Measurements from ENCODE around the gene PKNOX2.
"Not testable (repeated sequence)": the region's sequence is repeated elsewhere in the genome, so short reads cannot be mapped to it uniquely, and the experiment has no call there.

PKNOX2 gene

GRCh38 chr11:125211191-125211947 is 46.8 kb downstream of the PKNOX2 start:
- no peak for DNase-seq

- DNase-seq, result no peak
Observed at GRCh38 chr11:125211948-125212340, 47.4 kb downstream of the PKNOX2 start.

GRCh38 chr11:125214601-125215565 is 50.3 kb downstream of the PKNOX2 start:
- no peak for DNase-seq

- no peak for DNase-seq
Observed at GRCh38 chr11:125215976-125216375, 51.4 kb downstream of the PKNOX2 start.

GRCh38 chr11:125218336-125218735 is 53.8 kb downstream of the PKNOX2 start:
- DNase-seq, result no peak

- DNase-seq, result no peak
Observed at GRCh38 chr11:125221461-125221860, 56.9 kb downstream of the PKNOX2 start.

- DNase-seq, result no peak
Observed at GRCh38 chr11:125222494-125222893, 57.9 kb downstream of the PKNOX2 start.

- DNase-seq, result not testable (repeated sequence)
Observed at GRCh38 chr11:125223161-125223560, 58.6 kb downstream of the PKNOX2 start.

GRCh38 chr11:125223901-125224361 is 59.4 kb downstream of the PKNOX2 start:
- no peak for DNase-seq

GRCh38 chr11:125224391-125225021 is 60.0 kb downstream of the PKNOX2 start:
- no peak for DNase-seq

- DNase-seq, result no peak
Observed at GRCh38 chr11:125225401-125225800, 60.9 kb downstream of the PKNOX2 start.

GRCh38 chr11:125226031-125226430 is 61.5 kb downstream of the PKNOX2 start:
- DNase-seq, result no peak

- no peak for DNase-seq
Observed at GRCh38 chr11:125226706-125227105, 62.2 kb downstream of the PKNOX2 start.

GRCh38 chr11:125227151-125227550 is 62.6 kb downstream of the PKNOX2 start:
- DNase-seq, result no peak

- no peak for DNase-seq
Observed at GRCh38 chr11:125228445-125228844, 63.9 kb downstream of the PKNOX2 start.

- no peak for DNase-seq
Observed at GRCh38 chr11:125228993-125229392, 64.4 kb downstream of the PKNOX2 start.

- no peak for DNase-seq
Observed at GRCh38 chr11:125229916-125230315, 65.4 kb downstream of the PKNOX2 start.

GRCh38 chr11:125233116-125233515 is 68.6 kb downstream of the PKNOX2 start:
- DNase-seq, result no peak

- no peak for DNase-seq
Observed at GRCh38 chr11:125233736-125234275, 69.3 kb downstream of the PKNOX2 start.

GRCh38 chr11:125235071-125235471 is 70.5 kb downstream of the PKNOX2 start:
- no peak for DNase-seq

GRCh38 chr11:125236072-125236825 is 71.7 kb downstream of the PKNOX2 start:
- no peak for DNase-seq
